Activated B cell treated with CpG ODN at 0.5 μM for 24 hours (primary cell): Measurements from ENCODE around the gene RCCD1. TPM values are rescaled to one million over a fixed set of nuclear protein-coding genes. Genes with fewer than 3 reads are reported as not detected.

Source experiments
- ATAC-seq: fragments of 200-7000 bp; cut with Tn5 transposase; one replicate; pipeline ENCODE4 v1.10.0; 2021; ENCODE audit warnings: low read depth, mild to moderate bottlenecking, moderate library complexity
- CTCF ChIA-PET: fragments of 350-600 bp; sonication (Branson Sonifier 250); formaldehyde crosslinking; loops from one replicate; lab custom pipeline; 2021; ENCODE audit warnings: antibody characterized with exemption; lab: Charles Lee
- POLR2A ChIA-PET: fragments of 350-600 bp; sonication (Branson Sonifier 250); formaldehyde crosslinking; loops from one replicate; lab custom pipeline; 2021; ENCODE audit warnings: antibody characterized with exemption; lab: Charles Lee
- DNase-seq: peaks from one replicate; pipeline ENCODE4 v3.0.0; 2022
- H3K27ac Mint-ChIP-seq: one replicate; pipeline ENCODE4 v1.8.0; 2020; ENCODE audit warnings: mixed read lengths
- H3K27me3 Mint-ChIP-seq: one replicate; pipeline ENCODE4 v1.8.0; 2021; ENCODE audit warnings: mixed read lengths
- H3K36me3 Mint-ChIP-seq: one replicate; pipeline ENCODE4 v1.8.0; 2021; ENCODE audit warnings: low read depth, mixed read lengths
- H3K4me1 Mint-ChIP-seq: one replicate; pipeline ENCODE4 v1.8.0; 2021; ENCODE audit warnings: mixed read lengths
- H3K4me3 Mint-ChIP-seq: one replicate; pipeline ENCODE4 v1.8.0; 2020; ENCODE audit warnings: mild to moderate bottlenecking, mixed read lengths
- H3K9me3 Mint-ChIP-seq: one replicate; pipeline ENCODE4 v1.8.0; 2020; ENCODE audit warnings: mixed read lengths
- CTCF ChIP-seq: fragments of 200-600 bp; IDR thresholded peaks from one replicate; pipeline ENCODE4 v1.8.0; 2022; ENCODE audit warnings: antibody characterized with exemption, mild to moderate bottlenecking
- intact Hi-C: fragments of 100-400 bp; cut with micrococcal nuclease; formaldehyde crosslinking; loops from one replicate; pipeline ENCODE4 v1.15.1; 2024
- total RNA-seq: library from RNA; stranded (reverse); gene quantifications from 2 replicates; pipeline ENCODE4 v1.2.3, GENCODE V29; 2022

RCCD1 gene
- total RNA-seq, 1 donor from 2014 or later, result 19.3 TPM

GRCh38 chr15:90957031-90957790 is 2.5 kb downstream of the RCCD1 start:
- Mint-ChIP-seq H3K9me3 (no peaks in the 10 kb centered on the region), H3K27me3 (no peaks in the 10 kb centered on the region), H3K36me3 (peaks cover 43% of the 10 kb centered on the region), H3K27ac (no peak overlapping the region), H3K4me1 (peaks cover 21% of the 10 kb centered on the region), H3K4me3 (peak overlapping the region; percentile 88)
- ATAC-seq (no peak), DNase-seq (no peak)
- TF ChIP-seq CTCF, result no peak
- ChIA-PET CTCF (interaction anchor here (0.6 to 4.7 kb wide), 23 partner anchors 10 to 315 kb away, joined by 3 to 39 read pairs (median 4); partner anchors contain the start of genes HDDC3, MAN2A2 and UNC45A), POLR2A (interaction anchor here (0.6 to 2.2 kb wide), 10 partner anchors 22 to 355 kb away, joined by 3 to 17 read pairs (median 4); partner anchors contain the start of genes HDDC3, UNC45A and VPS33B)
- intact Hi-C loops, result loop anchor here (5.0 to 10.0 kb wide), 3 partner anchors 265 to 1118 kb away; no protein-coding TSS in a partner anchor

DNA sequence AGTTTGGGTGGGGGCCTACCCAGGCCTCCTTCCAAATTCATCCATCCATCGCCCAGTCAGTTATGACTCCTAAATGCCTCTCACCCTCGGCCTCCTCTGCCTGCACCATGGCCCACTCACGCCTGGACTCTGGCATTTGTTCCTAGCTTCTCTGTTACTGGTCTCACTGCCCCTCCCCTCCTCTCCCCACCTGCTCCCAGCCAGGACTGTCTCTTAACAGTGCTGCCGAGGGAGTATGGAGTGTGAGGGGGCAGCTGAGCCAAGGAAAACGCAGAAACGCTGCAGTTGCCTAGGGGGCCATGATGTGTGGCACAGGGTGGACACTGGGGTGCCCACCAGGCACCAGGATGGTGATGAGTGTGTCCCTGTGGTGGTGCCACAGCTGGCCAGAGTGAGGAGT is 3.1 kb downstream of the RCCD1 start:
- peaks cover 44% of the 10 kb centered on the region for H3K36me3 Mint-ChIP-seq
- peak overlapping the region; percentile 64 for H3K4me3 Mint-ChIP-seq
- POLR2A ChIA-PET, result interaction anchor here (0.6 to 2.2 kb wide), 3 partner anchors 25 to 314 kb away, joined by 4 to 17 read pairs (median 6); no protein-coding TSS in a partner anchor
- H3K9me3 Mint-ChIP-seq, result no peaks in the 10 kb centered on the region
- H3K27ac Mint-ChIP-seq, result no peak overlapping the region
- H3K27me3 Mint-ChIP-seq, result no peaks in the 10 kb centered on the region
- intact Hi-C loops, result loop anchor here (5.0 to 10.0 kb wide), 3 partner anchors 265 to 1117 kb away; no protein-coding TSS in a partner anchor
- no peak for TF ChIP-seq CTCF
- DNase-seq, result no peak
- no peak for ATAC-seq
- H3K4me1 Mint-ChIP-seq, result peaks cover 21% of the 10 kb centered on the region
- CTCF ChIA-PET, result interaction anchor here (1.0 to 4.7 kb wide), 8 partner anchors 10 to 314 kb away, joined by 4 to 39 read pairs (median 7); partner anchors contain the start of gene HDDC3

DNA sequence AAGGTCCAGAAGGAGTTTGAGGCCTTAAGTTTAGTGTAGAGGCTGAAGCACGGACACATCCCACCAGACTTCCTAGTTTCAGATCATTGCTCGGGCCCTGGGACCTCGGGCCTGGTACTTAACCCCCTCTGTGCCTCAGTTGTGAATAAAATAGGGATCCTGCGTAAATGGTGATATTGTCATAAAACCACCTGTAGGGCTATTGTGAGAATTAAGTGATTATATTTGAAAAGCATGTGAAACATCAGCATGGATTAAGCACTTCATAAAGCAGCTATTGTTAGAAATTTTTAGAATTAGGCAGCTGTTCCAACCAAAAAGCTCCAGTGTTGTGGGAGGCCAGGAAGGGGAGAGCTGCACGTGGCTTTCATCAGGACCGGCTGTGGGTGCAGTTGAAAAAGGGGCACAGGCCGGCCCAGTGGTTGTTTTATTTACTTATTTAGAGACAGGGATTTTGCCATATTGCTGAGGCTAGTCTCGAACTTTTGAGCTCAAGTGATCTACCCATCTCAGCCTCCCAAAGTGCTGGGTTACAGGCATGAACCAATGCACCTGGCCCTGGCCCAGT is 4.4 kb downstream of the RCCD1 start:
- ChIA-PET POLR2A (interaction anchor here (0.7 to 1.3 kb wide), 2 partner anchors 9 to 312 kb away, joined by 6 read pairs; no protein-coding TSS in a partner anchor), CTCF (interaction anchor here (1.5 to 4.7 kb wide), 4 partner anchors 9 to 90 kb away, joined by 3 to 39 read pairs (median 28); partner anchors contain the start of gene HDDC3)
- no peak overlapping the region for H3K27ac Mint-ChIP-seq
- H3K9me3 Mint-ChIP-seq, result no peaks in the 10 kb centered on the region
- TF ChIP-seq CTCF, result no peak
- no peak for ATAC-seq
- H3K4me3 Mint-ChIP-seq, result no peak overlapping the region
- no peak for DNase-seq
- peaks cover 21% of the 10 kb centered on the region for H3K4me1 Mint-ChIP-seq
- intact Hi-C loops, result loop anchor here (5.0 to 10.0 kb wide), 3 partner anchors 263 to 1116 kb away; no protein-coding TSS in a partner anchor
- H3K27me3 Mint-ChIP-seq, result no peaks in the 10 kb centered on the region
- H3K36me3 Mint-ChIP-seq, result peaks cover 47% of the 10 kb centered on the region

GRCh38 chr15:90959894-90960293 is 5.2 kb downstream of the RCCD1 start:
- Mint-ChIP-seq H3K27ac (no peak overlapping the region), H3K4me1 (peaks cover 16% of the 10 kb centered on the region), H3K27me3 (no peaks in the 10 kb centered on the region), H3K36me3 (peaks cover 47% of the 10 kb centered on the region), H3K9me3 (no peaks in the 10 kb centered on the region), H3K4me3 (no peak overlapping the region)
- intact Hi-C loops, result loop anchor here (5.0 to 10.0 kb wide), 3 partner anchors 262 to 1115 kb away; no protein-coding TSS in a partner anchor
- DNase-seq (no peak), ATAC-seq (no peak)
- ChIA-PET CTCF (no interaction called here), POLR2A (no interaction called here)
- TF ChIP-seq CTCF, result no peak
